Smooth muscle cell of the brain vasculature (primary cell): ENCODE data around the gene NIPSNAP3A.

ENCODE experiments used
- DNase-seq: peaks from one replicate; pipeline ENCODE4 v3.0.0-alpha.2; 2012; ENCODE audit warnings: low read depth, low spot score

The NIPSNAP3A gene

GRCh38 chr9:104808035-104808614 is 60.6 kb downstream of the NIPSNAP3A start:
- no peak for DNase-seq
